Stimulated activated CD8-positive, alpha-beta memory T cell treated with anti-CD3 and anti-CD28 coated beads, Interleukin-15, amount 100 ng/mL, for 24 hours (primary cell): ENCODE results near the gene GALNT3.

Experiments
- DNase-seq: peaks from one replicate; pipeline ENCODE4 v3.0.0-alpha.2; 2020; ENCODE audit warnings: low read depth

The GALNT3 gene

DNA sequence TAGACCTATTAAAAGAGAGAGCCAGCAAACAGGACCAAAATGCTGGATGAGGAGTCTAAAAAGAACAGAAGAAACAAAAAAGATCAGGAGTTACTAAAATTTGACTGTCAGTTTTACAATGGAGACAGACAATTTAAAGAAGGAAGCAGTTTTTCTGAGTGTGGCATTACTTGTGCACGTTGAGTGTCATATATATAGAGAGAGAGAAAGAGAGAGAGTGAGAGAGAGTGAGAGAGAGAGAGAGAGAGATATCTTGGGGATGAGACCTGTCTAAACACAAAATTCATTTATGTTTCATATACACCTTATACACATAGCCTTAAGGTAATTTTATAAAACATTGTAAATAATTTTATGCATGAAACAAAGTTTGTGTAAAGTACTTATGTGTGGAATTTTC is 2.1 kb upstream of the GALNT3 start:
- DNase-seq = no peak

DNA sequence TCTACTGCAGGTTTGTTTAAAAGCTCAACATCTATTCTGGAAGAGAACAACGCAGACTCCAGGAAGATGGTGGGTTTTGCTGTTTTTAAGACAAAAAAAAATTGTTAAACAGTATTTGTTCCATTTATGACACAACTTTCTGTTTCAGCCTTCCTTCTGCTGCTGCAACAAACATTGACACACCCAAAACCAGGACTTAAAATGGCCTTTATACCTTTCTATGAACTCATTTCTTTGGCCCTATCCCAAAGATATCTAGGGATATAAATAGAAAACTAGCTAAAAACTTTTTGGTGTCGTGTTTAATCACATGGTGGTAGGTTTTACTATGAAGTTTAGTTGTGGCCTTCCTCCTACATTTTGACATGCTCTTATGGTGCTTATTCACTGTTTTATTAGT is 964 bp upstream of the GALNT3 start:
- DNase-seq = no peak

DNA sequence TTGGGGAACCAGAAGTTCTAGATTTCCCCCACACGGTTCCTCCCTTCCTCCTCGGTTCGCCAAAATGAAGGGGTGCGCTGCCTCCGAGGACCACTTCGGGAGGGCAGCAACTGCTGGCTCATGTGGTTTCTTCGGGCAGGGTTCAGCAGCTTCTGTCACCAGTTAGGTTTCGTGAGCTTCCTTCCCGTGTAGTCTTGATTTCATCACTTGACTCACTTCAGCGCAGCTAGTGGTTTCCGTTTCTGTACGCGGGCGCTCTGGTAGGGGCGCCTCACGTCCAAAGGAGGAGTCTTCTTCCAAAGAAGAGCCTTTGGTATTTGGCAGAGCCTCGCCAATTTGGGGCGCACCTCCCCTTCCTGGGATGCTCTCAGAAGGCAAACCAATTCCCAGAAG is 485 bp upstream of the GALNT3 start:
- peak; percentile 18 for DNase-seq

DNA sequence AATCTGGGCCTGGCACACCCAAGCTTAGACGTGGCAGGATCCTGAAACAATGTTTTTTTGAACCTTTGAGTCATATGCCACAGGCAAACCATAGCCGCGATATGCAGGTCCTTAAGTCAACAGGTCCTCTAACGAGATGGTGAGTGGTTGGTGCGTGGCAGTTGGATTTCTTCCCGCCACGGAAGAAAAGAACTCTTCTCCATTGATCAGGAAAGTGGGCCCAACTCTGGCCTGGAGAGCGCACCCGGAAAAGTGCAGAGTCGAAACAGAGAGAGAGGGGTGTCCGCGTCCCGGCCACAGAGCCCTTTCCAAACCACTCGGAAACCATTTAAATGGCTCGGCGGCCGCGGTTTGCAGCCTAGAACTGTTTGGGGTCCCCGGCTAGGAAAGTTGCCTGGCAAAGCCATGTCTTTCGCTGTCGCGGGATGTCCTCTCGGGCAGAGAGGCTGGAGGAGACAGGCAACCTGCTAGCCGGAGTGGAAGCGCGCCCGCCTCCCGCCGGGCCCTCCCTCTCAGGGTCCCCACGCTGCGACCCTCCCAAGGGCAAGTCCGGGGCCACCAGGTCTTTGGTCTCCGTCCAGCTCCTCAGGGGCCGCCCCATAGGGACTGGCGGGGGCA is 777 bp downstream of the GALNT3 start:
- DNase-seq = no peak

- no peak for DNase-seq
Measured at GRCh38 chr2:165792104-165792454, 2.0 kb downstream of the GALNT3 start.

- no peak for DNase-seq
Measured at GRCh38 chr2:165791421-165792103, 2.5 kb downstream of the GALNT3 start.

DNA sequence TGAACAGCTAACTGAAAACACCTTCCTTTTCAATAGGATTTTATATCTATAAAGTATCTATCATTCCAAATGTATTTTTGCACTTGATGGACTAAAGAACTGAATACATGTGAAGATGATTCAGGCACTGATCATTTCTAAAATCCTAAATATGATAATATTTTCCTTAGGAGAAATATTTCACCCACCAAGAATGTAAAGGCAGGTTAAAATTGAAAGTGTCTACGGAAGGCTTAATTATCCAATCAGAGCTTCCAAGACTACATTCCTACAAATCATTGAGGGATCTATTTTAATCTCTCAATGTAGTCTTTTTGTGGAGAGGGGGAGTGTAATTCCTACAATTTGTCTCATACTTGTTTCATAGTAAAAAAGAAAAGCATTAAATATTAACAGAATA is 3.6 kb downstream of the GALNT3 start:
- no peak for DNase-seq

GRCh38 chr2:165787334-165787733 is 6.7 kb downstream of the GALNT3 start:
- no peak for DNase-seq

- no peak for DNase-seq
Measured at GRCh38 chr2:165779706-165780105, 14.3 kb downstream of the GALNT3 start.

DNA sequence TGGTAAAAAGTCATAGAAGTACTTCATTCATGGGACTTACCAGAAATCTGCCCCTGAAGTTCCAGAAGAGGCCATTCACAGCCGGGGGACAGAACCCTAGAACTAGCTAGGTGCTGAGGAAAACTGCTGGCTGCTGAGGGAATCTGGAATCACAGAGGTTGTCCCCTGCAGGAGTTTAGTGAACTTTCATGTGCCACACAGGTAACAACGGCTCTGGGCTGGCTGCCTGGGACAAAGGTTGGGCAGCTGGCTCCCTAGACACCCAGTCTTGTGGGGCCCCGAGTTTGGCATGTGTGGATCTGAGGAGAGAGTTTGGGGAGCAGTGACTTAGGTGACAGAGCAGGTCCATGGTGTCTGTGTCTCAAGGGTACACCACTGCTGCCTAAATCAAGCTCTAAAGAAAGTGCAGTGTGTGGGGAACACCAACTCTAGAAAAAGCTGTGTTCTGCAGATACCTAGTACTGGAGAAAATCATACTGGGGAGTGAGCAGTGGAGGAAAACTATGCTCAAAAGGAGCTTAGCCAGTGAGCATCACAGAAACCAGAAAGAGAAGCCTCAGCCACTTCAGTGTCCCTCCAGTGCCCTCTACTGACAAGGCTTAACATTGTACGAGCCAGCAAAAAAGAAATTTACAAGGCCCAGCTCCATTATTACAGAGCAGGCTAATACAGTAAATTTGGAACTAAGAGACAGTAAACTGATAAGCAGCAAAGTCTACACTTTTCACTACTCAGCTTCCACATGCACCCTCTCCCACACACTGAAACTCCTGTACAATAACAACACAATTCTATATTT is 15.2 kb downstream of the GALNT3 start:
- no peak for DNase-seq

DNA sequence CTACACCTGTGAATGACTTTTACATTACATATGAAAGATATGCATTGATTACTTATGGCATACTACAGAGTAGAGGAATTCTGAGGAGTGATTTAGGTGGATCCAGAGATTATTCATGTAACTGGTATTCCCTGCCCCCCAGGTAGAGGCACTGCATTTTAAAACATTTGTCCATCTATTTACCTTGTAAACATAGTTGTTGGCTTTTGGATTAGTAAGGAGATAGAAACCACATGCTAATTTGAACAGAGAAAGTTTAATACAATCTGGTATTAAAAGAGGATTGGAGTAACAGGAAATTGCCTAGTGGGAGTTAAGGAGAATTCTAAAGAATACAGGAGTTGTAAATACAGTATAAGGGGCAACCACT is 15.9 kb downstream of the GALNT3 start:
- no peak for DNase-seq

- DNase-seq = no peak
Measured at GRCh38 chr2:165777522-165778186, 16.4 kb downstream of the GALNT3 start.

GRCh38 chr2:165776796-165777195 is 17.3 kb downstream of the GALNT3 start:
- no peak for DNase-seq

GRCh38 chr2:165776013-165776412 is 18.0 kb downstream of the GALNT3 start:
- no peak for DNase-seq

DNA sequence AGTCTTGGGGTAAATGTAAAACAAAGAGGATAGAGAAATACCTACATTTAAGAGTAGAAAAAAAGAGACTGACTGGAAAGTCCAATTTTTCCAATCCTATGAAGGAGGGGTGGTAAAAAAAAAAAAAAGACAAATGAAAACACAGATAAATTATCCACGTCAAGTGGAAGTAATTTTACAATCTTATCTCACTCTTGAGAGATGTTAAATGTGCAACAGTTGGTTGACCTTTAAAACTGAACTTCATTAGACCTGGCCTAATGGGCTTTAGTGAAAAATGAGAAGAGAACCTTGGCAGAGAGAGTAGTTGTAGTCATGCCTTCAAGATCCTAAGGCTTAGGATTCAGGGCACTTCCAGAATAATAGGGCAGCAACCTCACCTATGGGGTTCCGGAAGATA is 20.4 kb downstream of the GALNT3 start:
- DNase-seq = no peak

DNA sequence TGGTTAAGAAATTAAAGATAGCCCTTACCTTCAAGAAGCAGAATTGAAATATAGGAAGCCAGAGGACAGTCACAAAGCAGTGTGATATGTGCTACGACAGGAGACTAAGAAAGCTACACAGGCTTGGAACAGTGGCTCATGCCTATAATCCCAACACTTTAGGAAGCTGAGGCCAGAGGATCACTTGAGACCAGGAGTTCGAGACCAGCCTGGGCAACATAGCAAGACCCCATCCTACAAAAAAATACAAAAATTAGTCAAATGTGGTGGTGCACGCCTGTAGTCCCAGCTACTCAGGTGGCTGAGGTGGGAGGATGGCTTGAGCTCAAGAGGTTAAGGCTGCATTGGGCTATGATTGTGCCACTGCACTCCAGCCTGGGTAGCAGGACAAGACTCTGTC is 21.9 kb downstream of the GALNT3 start:
- no peak for DNase-seq

- no peak for DNase-seq
Measured at GRCh38 chr2:165766326-165766927, 27.6 kb downstream of the GALNT3 start.

GRCh38 chr2:165762723-165763122 is 31.3 kb downstream of the GALNT3 start:
- DNase-seq = no peak

DNA sequence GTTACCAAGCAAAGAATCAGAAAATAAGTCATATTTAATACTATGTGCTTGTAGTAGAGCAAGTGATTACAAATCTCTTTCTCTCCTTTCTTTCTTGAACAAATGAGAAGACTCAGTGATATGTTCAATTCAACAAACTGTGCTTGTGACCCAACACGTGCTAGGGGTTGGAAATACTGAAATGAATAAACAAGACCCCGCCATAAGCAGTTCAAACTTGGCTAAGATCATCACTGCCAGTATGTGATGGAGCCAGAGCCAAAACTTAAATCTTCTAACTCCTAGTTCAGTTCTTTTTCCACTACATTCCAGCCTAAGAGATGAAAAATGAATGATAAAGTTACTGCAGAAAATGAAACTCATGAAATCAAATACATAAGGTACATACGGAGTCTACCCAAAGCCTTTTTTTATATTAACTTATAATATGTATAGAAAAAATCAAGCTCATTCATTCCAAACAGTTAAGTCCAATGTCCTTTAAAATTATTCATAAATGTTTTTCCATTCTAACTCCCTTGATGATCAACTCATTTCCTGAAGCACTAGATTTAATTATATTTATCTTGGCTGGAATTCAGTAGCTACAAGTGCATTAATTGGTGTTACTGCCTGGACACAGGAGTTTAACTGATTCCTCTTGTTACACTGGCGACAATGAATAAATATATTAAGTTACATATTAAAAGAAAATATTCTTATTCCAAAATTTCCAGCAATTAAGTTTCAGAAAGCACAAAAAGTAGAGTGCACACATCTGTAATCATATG is 36.0 kb downstream of the GALNT3 start:
- DNase-seq = no peak

- no peak for DNase-seq
Measured at GRCh38 chr2:165746501-165746900, 47.5 kb downstream of the GALNT3 start.

- no peak for DNase-seq
Measured at GRCh38 chr2:165745916-165746315, 48.1 kb downstream of the GALNT3 start.

- DNase-seq = no peak
Measured at GRCh38 chr2:165743442-165743841, 50.6 kb downstream of the GALNT3 start.
